ENCODE measurements around the gene MKI67. TPM values are rescaled to one million over a fixed set of nuclear protein-coding genes. Genes with fewer than 3 reads are reported as not detected.

MKI67 gene
- total and polyA plus RNA-seq, 9 of the 15 experiments (the other 6 are each of a cell fraction or from before 2014, with no cell fraction given): 11.8 to 86.5 (median 36.0) TPM

GRCh38 chr10:128067691-128068397 is 58.4 kb downstream of the MKI67 start:
- H3K4me2 ChIP-seq (ENCODE audit: insufficient read depth, low read length): no peak overlapping the region
- intact Hi-C loops (cut with micrococcal nuclease) (loop anchor here (10.0 kb wide), 1 partner anchor 53 kb away; no protein-coding TSS in a partner anchor), in situ Hi-C loops (cut with MboI) (no loop called here)
- H3K9ac ChIP-seq (ENCODE audit: insufficient read depth in 1 of 2, low read depth in 2 of 2, low read length in 2 of 2): no peak overlapping the region
- H3K79me2 ChIP-seq (ENCODE audit: control insufficient read depth, insufficient read depth, low read length): no peaks in the 10 kb centered on the region
- H3K4me3 ChIP-seq: no peak overlapping the region
- FAIRE-seq (no peak), DNase-seq (ENCODE audit: extremely low read depth in 1 of 4, low spot score in 3 of 4) (no peak), ATAC-seq (no peak)
- H4K20me1 ChIP-seq (replicated peaks; ENCODE audit: control insufficient read depth, insufficient read depth, low read length): no peaks in the 10 kb centered on the region
- H3K36me3 ChIP-seq (ENCODE audit: control insufficient read depth, insufficient read depth, low read length): no peaks in the 10 kb centered on the region; the same call in 2 of the 3 replicates
- peaks cover 3 to 28% of the 10 kb centered on the region in 2 experiments; a peak in 4 of 5 replicates for H3K27me3 ChIP-seq (ENCODE audit: control insufficient read depth in 2 of 2, insufficient read depth in 2 of 2, low read length in 2 of 2)
- H3K4me1 ChIP-seq (replicated peaks in 1 of 2; ENCODE audit: control insufficient read depth in 2 of 2, insufficient read depth in 2 of 2, low read length in 2 of 2): peaks cover 3 to 5% of the 10 kb centered on the region in 2 experiments; a peak in 3 of 5 replicates
- CTCF ChIA-PET (ENCODE audit: low intra/inter-chr PET ratio): no interaction called here
- no peak overlapping the region for H3K27ac ChIP-seq (ENCODE audit: extremely low read depth, low read depth, low read length)
- H3K9me3 ChIP-seq (replicated peaks; ENCODE audit: control insufficient read depth, insufficient read depth, low read depth, low read length): no peaks in the 10 kb centered on the region
- H2AFZ ChIP-seq (ENCODE audit: low read depth, low read length): no peak overlapping the region
- H3K9me1 ChIP-seq (ENCODE audit: control insufficient read depth, insufficient read depth, low read length): no peaks in the 10 kb centered on the region
- WGBS (ENCODE audit: insufficient coverage, low coverage, missing lambda C conversion rate): 3% methylated on average over 16 of the region's 25 CpGs
- POLR2A ChIA-PET: interaction anchor here (0.6 kb wide), 1 partner anchor 156 kb away, joined by 3 read pairs; no protein-coding TSS in a partner anchor
- no TSS peak for BruUV-seq (replicated peaks)
- no peak for TF ChIP-seq HEY1 (CRISPR knock-in tag; IDR thresholded peaks at IDR 0.05; ENCODE audit: borderline replicate concordance)
- TF ChIP-seq MED1 (CRISPR knock-in tag; IDR thresholded peaks at IDR 0.05; ENCODE audit: borderline replicate concordance): no peak
- no peak for TF ChIP-seq SRF (CRISPR knock-in tag; IDR thresholded peaks at IDR 0.05)
- TF ChIP-seq NKRF (IDR thresholded peaks at IDR 0.05; ENCODE audit: borderline replicate concordance): no peak
- TF ChIP-seq FOXK1 (CRISPR knock-in tag; IDR thresholded peaks at IDR 0.05; ENCODE audit: borderline replicate concordance): no peak
- no peak for TF ChIP-seq CBX5 (IDR thresholded peaks at IDR 0.05; ENCODE audit: borderline replicate concordance, low read depth)
- TF ChIP-seq ZNF165 (CRISPR knock-in tag; IDR thresholded peaks at IDR 0.05; ENCODE audit: borderline replicate concordance): no peak
- TF ChIP-seq HOXB6 (CRISPR knock-in tag; IDR thresholded peaks at IDR 0.05; ENCODE audit: borderline replicate concordance): no peak
- TF ChIP-seq TBP (optimal IDR thresholded peaks at IDR 0.05; ENCODE audit: low read depth, low read length): no peak
- TF ChIP-seq PKNOX1 (IDR thresholded peaks at IDR 0.05): no peak
- no peak for TF ChIP-seq IRF1 (CRISPR knock-in tag; IDR thresholded peaks at IDR 0.05; ENCODE audit: borderline replicate concordance)

Measured in K562 (cell line).